MM.1S (cell line): ENCODE results near the gene NBDY.

ENCODE experiments used
- EZH2 ChIP-seq: fragments of 300-600 bp; sonication (generic); optimal IDR thresholded peaks from 2 replicates; pipeline ENCODE3; 2017; ENCODE audit warnings: low read depth, mild to moderate bottlenecking, antibody characterized with exemption, low read length, mixed read lengths
- EZH2phosphoT487 ChIP-seq: fragments of 300-600 bp; sonication (generic); IDR thresholded peaks from 2 replicates; pipeline ENCODE4 v1.6.1; 2018; ENCODE audit warnings: antibody characterized with exemption, low read length
- TF ChIP-seq, protein P1 (sequence below): fragments of 300-600 bp; sonication (generic); IDR thresholded peaks from 2 replicates; pipeline ENCODE4 v1.5.1; 2016; ENCODE audit warnings: antibody characterized with exemption, low read length, mixed read lengths

DNA sequence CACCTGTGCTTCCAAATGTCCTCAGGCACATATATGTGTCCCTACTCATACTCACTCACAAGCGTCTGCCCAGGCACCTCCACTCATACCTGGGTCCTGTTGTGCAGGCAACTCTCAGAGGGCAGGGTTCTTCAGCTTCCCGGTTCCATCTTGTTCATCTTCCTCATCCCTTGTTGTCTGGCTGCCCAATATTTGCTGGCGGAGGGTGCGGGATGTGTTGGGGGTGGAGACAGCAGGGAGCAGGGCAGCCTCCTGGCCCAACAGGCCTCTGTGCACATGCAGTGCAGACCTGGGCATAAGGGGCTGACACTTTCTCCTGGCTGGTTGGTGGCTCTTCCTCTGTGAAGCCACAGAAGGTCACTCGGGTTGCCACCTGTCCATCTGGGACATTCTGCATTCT lies 32.1 kb downstream of the NBDY start:
- TF ChIP-seq, protein P1, sequence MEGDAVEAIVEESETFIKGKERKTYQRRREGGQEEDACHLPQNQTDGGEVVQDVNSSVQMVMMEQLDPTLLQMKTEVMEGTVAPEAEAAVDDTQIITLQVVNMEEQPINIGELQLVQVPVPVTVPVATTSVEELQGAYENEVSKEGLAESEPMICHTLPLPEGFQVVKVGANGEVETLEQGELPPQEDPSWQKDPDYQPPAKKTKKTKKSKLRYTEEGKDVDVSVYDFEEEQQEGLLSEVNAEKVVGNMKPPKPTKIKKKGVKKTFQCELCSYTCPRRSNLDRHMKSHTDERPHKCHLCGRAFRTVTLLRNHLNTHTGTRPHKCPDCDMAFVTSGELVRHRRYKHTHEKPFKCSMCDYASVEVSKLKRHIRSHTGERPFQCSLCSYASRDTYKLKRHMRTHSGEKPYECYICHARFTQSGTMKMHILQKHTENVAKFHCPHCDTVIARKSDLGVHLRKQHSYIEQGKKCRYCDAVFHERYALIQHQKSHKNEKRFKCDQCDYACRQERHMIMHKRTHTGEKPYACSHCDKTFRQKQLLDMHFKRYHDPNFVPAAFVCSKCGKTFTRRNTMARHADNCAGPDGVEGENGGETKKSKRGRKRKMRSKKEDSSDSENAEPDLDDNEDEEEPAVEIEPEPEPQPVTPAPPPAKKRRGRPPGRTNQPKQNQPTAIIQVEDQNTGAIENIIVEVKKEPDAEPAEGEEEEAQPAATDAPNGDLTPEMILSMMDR: no peak
- TF ChIP-seq EZH2: no peak
- TF ChIP-seq EZH2phosphoT487: no peak
